Measurements from ENCODE around the gene DEF6. TPM values are rescaled to one million over a fixed set of nuclear protein-coding genes. Genes with fewer than 3 reads are reported as not detected.

Gene DEF6
- total RNA-seq, 1 donor from 2014 or later: 21.5 TPM

GRCh38 chr6:35292494-35292893 lies 5.1 kb upstream of the DEF6 start:
- intact Hi-C loops (cut with DNase I): no loop called here
- Histone ChIP-seq H3K27ac (no peak overlapping the region), H3K4me3 (no peak overlapping the region), H3K4me1 (peaks cover 9% of the 10 kb centered on the region), H3K36me3 (peaks cover 89% of the 10 kb centered on the region), H3K27me3 (ENCODE audit: low read depth) (no peaks in the 10 kb centered on the region), H3K9me3 (no peaks in the 10 kb centered on the region)
- TF ChIP-seq CTCF (IDR thresholded peaks at IDR 0.05): no peak
- DNase-seq: no peak
- no peak for ATAC-seq

- Histone ChIP-seq H3K36me3 (peaks cover 77% of the 10 kb centered on the region), H3K27ac (no peak overlapping the region), H3K9me3 (no peaks in the 10 kb centered on the region), H3K4me3 (no peak overlapping the region), H3K4me1 (peaks cover 20% of the 10 kb centered on the region), H3K27me3 (ENCODE audit: low read depth) (no peaks in the 10 kb centered on the region)
- DNase-seq (no peak), ATAC-seq (no peak)
- intact Hi-C loops (cut with DNase I): no loop called here
- TF ChIP-seq CTCF (IDR thresholded peaks at IDR 0.05): no peak
Observed at GRCh38 chr6:35293681-35294080, 3.9 kb upstream of the DEF6 start.

- peaks cover 27% of the 10 kb centered on the region for H3K4me1 ChIP-seq
- H3K9me3 ChIP-seq: no peaks in the 10 kb centered on the region
- H3K4me3 ChIP-seq: no peak overlapping the region
- no peaks in the 10 kb centered on the region for H3K27me3 ChIP-seq (ENCODE audit: low read depth)
- H3K36me3 ChIP-seq: peaks cover 69% of the 10 kb centered on the region
- intact Hi-C loops (cut with DNase I): no loop called here
- ATAC-seq (peak in 1 of 2 donors; percentile 38), DNase-seq (no peak)
- TF ChIP-seq CTCF (IDR thresholded peaks at IDR 0.05): peak; percentile 62
- no peak overlapping the region for H3K27ac ChIP-seq
Observed at GRCh38 chr6:35294308-35294945, 3.2 kb upstream of the DEF6 start.

- Histone ChIP-seq H3K4me3 (no peak overlapping the region), H3K27ac (no peak overlapping the region), H3K4me1 (peaks cover 30% of the 10 kb centered on the region), H3K27me3 (ENCODE audit: low read depth) (no peaks in the 10 kb centered on the region), H3K36me3 (peaks cover 63% of the 10 kb centered on the region), H3K9me3 (no peaks in the 10 kb centered on the region)
- DNase-seq: no peak
- ATAC-seq: no peak
- no peak for TF ChIP-seq CTCF (IDR thresholded peaks at IDR 0.05)
- intact Hi-C loops (cut with DNase I): no loop called here
Observed at GRCh38 chr6:35295036-35295435, 2.6 kb upstream of the DEF6 start.

GRCh38 chr6:35295521-35296315 lies 1.9 kb upstream of the DEF6 start:
- Histone ChIP-seq H3K4me1 (peaks cover 35% of the 10 kb centered on the region), H3K27me3 (ENCODE audit: low read depth) (no peaks in the 10 kb centered on the region), H3K36me3 (peaks cover 57% of the 10 kb centered on the region), H3K4me3 (no peak overlapping the region), H3K9me3 (no peaks in the 10 kb centered on the region), H3K27ac (no peak overlapping the region)
- DNase-seq: no peak
- no peak for TF ChIP-seq CTCF (IDR thresholded peaks at IDR 0.05)
- ATAC-seq: no peak
- intact Hi-C loops (cut with DNase I): no loop called here

Measured in lower lobe of right lung (tissue), 2 donors.